Thyroid gland (tissue), 4 donors: ENCODE measurements around the gene CALY.

Experiments
- CTCF ChIP-seq, 6 experiments: fragments of 200-600 bp in 3 of 6; fragments of 450-650 bp in 3 of 6; sonication (generic) in 3 of 6; IDR thresholded peaks; one replicate each; pipeline ENCODE4 v1.5.1; 2016 to 2019; ENCODE audit warnings: antibody characterized with exemption in 6 of 6, mild to moderate bottlenecking in 2 of 6, inconsistent platforms in 1 of 6, moderate library complexity in 1 of 6
- POLR2A ChIP-seq, 2 donors: fragments of 450-650 bp; IDR thresholded peaks; one replicate each; pipeline ENCODE4 v1.6.1; 2017; ENCODE audit warnings: antibody characterized with exemption in 2 of 2, mild to moderate bottlenecking in 2 of 2, moderate library complexity in 1 of 2

GRCh38 chr10:133313192-133313591 is 23.5 kb downstream of the CALY start:
- TF ChIP-seq CTCF (IDR thresholded peaks at IDR 0.05), result no peak
- no peak for TF ChIP-seq POLR2A (IDR thresholded peaks at IDR 0.05)
